Transverse colon (tissue), 4 donors: Measurements from ENCODE around the gene PRPF19. TPM values are rescaled to one million over a fixed set of nuclear protein-coding genes. Genes with fewer than 3 reads are reported as not detected.

Experiments
- DNase-seq: peaks from one replicate; pipeline ENCODE4 v3.0.0-alpha.2; 2019
- H3K27ac ChIP-seq, 4 donors: fragments of 200-600 bp; sonication (generic); 2 replicates each; pipeline ENCODE4 v1.5.1; 2016 to 2018; ENCODE audit warnings: inconsistent platforms in 4 of 4
- H3K27me3 ChIP-seq: fragments of 200-600 bp; sonication (generic); 2 replicates; pipeline ENCODE4 v1.5.1; 2017; ENCODE audit warnings: inconsistent platforms
- H3K36me3 ChIP-seq, 4 donors: fragments of 200-600 bp; sonication (generic); 2 replicates each; pipeline ENCODE4 v1.5.1; 2017 to 2019; ENCODE audit warnings: inconsistent platforms in 4 of 4
- H3K4me1 ChIP-seq, 4 donors: fragments of 200-600 bp; sonication (generic); 2 replicates each; pipeline ENCODE4 v1.5.1; 2017 to 2020; ENCODE audit warnings: inconsistent platforms in 4 of 4
- H3K4me3 ChIP-seq, 4 donors: fragments of 200-600 bp; sonication (generic); 1 replicate in 1 of 4; 2 replicates in 3 of 4; pipeline versions ENCODE4 v1.5.1 to v1.6.1; 2017 to 2019; ENCODE audit warnings: inconsistent platforms in 4 of 4
- H3K9me3 ChIP-seq, 2 donors: fragments of 200-600 bp; sonication (generic); 2 replicates each; pipeline ENCODE4 v1.5.1; 2017 to 2019; ENCODE audit warnings: inconsistent platforms in 2 of 2
- EP300 ChIP-seq: sonication (generic); formaldehyde crosslinking; IDR thresholded peaks from one replicate; pipeline ENCODE4 v1.6.1; 2017; ENCODE audit warnings: antibody characterized with exemption, low read depth
- POLR2A ChIP-seq: fragments of 450-650 bp; IDR thresholded peaks from one replicate; pipeline ENCODE4 v1.6.1; 2016; ENCODE audit warnings: antibody characterized with exemption, mild to moderate bottlenecking, moderate library complexity
- POLR2AphosphoS5 ChIP-seq, 3 donors: sonication (generic); formaldehyde crosslinking; IDR thresholded peaks; one replicate each; pipeline ENCODE4 v1.6.1; 2016; ENCODE audit warnings: antibody characterized with exemption in 3 of 3
- WGBS, 2 donors: methylation state at CpG; one replicate each; pipeline ENCODE4 v1.1.5; 2018; ENCODE audit warnings: low coverage in 1 of 2; 5-methylcytosine and 5-hydroxymethylcytosine counted together
- in situ Hi-C, 4 donors: fragments of 200-750 bp; cut with MboI; loops; one replicate each; pipeline versions ENCODE4 v1.15.0 to v1.15.1; 2017; ENCODE audit warnings: low sequenced_read_pairs in 3 of 4, low pct_ligation_motif_present in 1 of 4, low pct_unique_long_range_greater_than_20kb in 1 of 4
- intact Hi-C: fragments of 100-400 bp; cut with DNase I; formaldehyde crosslinking; loops from one replicate; pipeline ENCODE4 v1.15.1; 2023; ENCODE audit warnings: low total_unique reads
- total RNA-seq, 4 donors: library from RNA; depleted of rRNA; stranded (reverse); fragments of >200 nt; gene quantifications; one replicate each; pipeline ENCODE4 v1.1.0, GENCODE V29; 2016
- TF ChIP-seq, protein P1 (sequence below), 5 experiments: fragments of 200-600 bp in 3 of 5; fragments of 450-650 bp in 2 of 5; sonication (generic) in 3 of 5; IDR thresholded peaks; 1 replicate in 2 of 5; 2 replicates in 3 of 5; pipeline ENCODE4 v1.5.1; 2016 to 2017; ENCODE audit warnings: antibody characterized with exemption in 5 of 5, inconsistent platforms in 3 of 5, mild to moderate bottlenecking in 2 of 5, moderate library complexity in 1 of 5

The PRPF19 gene
- total RNA-seq, 4 donors from 2014 or later: 15.5 to 70.3 (median 42.8) TPM

DNA sequence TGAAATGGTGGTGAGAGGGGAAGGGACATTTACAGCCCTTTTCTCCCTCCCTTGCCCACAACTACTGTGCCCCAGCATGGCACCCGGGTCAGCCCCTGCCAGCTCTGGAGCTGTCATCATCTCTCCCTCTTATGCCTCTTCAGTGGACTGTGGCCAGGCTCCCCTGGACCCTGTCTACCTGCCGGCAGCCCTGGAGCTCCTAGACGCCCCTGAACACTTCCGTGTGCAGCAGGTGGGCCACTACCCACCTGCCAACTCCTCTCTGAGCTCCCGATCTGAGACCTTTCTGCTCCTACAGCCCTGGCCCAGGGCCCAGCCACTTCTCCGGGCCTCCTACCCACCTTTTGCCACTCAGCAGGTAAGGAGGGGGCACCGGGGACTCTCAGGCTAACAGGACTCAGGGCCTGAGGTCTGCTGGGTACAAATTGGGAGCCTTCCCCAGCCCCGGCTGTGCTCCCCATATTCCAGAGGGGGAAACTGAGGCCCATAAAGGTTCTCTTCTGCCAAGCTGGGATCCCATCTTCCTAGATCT, 20.7 kb upstream of the PRPF19 start:
- Histone ChIP-seq H3K4me1 (peaks cover 14 to 19% (median 18%) of the 10 kb centered on the region in 4 donors), H3K27me3 (peaks cover 26% of the 10 kb centered on the region), H3K4me3 (no peak overlapping the region), H3K9me3 (no peaks in the 10 kb centered on the region), H3K27ac (no peak overlapping the region), H3K36me3 (peaks cover 0 to 5% (median 1%) of the 10 kb centered on the region in 4 donors)
- WGBS, 2 donors: 91% methylated on average over 8 of the region's 8 CpGs; no CpG with 5 or more reads in 1 of the 2 donors
- in situ Hi-C loops: no loop called here
- TF ChIP-seq POLR2A (no peak), EP300 (no peak), POLR2AphosphoS5 (IDR thresholded peaks at IDR 0.05) (no peak)
- TF ChIP-seq, protein P1, sequence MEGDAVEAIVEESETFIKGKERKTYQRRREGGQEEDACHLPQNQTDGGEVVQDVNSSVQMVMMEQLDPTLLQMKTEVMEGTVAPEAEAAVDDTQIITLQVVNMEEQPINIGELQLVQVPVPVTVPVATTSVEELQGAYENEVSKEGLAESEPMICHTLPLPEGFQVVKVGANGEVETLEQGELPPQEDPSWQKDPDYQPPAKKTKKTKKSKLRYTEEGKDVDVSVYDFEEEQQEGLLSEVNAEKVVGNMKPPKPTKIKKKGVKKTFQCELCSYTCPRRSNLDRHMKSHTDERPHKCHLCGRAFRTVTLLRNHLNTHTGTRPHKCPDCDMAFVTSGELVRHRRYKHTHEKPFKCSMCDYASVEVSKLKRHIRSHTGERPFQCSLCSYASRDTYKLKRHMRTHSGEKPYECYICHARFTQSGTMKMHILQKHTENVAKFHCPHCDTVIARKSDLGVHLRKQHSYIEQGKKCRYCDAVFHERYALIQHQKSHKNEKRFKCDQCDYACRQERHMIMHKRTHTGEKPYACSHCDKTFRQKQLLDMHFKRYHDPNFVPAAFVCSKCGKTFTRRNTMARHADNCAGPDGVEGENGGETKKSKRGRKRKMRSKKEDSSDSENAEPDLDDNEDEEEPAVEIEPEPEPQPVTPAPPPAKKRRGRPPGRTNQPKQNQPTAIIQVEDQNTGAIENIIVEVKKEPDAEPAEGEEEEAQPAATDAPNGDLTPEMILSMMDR (IDR thresholded peaks at IDR 0.05): no peak
- DNase-seq: no peak
- intact Hi-C loops: no loop called here

DNA sequence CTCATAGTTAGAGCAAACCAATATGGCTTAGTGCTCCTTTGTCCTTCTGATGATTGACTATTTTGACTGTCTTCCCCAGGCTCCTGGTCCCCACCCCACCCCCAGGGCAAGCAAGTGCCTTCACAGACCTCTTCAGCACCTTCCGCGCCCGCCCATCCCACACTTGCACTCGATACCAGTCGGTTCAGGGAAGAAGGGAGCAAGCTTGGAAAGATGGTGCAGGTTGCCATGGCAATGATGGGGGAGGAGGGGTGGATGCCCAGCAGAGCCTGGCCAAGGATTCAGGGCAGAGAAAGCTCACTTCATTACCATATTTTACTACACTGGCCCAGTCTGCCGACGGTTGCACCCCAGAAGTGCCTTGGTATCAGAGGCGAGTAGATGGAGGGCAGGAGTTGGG, 20.1 kb upstream of the PRPF19 start:
- Histone ChIP-seq H3K4me1 (peaks cover 14 to 19% (median 18%) of the 10 kb centered on the region in 4 donors), H3K27ac (no peak overlapping the region), H3K27me3 (peaks cover 26% of the 10 kb centered on the region), H3K36me3 (peaks cover 0 to 10% (median 5%) of the 10 kb centered on the region in 4 donors), H3K4me3 (no peak overlapping the region), H3K9me3 (no peaks in the 10 kb centered on the region)
- intact Hi-C loops: no loop called here
- in situ Hi-C loops: no loop called here
- 90 to 96% methylated on average over 2 to 8 of the region's 8 CpGs for WGBS, 2 donors
- no peak for DNase-seq
- TF ChIP-seq, protein P1 (IDR thresholded peaks at IDR 0.05): no peak
- TF ChIP-seq EP300 (no peak), POLR2AphosphoS5 (IDR thresholded peaks at IDR 0.05) (no peak), POLR2A (no peak)

DNA sequence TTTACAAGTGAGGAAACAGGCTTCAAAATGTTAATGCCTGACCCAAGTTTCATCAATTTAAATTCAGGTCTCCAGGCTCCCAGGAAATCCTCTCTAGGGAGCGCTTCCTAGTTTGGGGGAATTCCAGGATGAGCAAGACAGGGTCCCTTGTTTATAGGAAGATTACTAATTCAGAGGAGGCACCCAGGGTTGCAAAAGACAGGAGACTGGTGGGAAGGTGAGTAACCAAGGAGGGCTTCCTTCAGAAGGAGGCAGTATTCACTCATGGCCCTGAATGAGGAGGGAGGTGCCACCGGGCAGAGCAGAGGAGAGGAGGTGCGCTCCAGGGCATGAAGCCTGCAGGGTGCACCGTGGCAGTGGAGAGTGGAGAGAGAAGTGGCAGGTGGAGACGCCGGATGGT, 19.5 kb upstream of the PRPF19 start:
- peaks cover 26% of the 10 kb centered on the region for H3K27me3 ChIP-seq
- DNase-seq: no peak
- in situ Hi-C loops: no loop called here
- TF ChIP-seq POLR2AphosphoS5 (IDR thresholded peaks at IDR 0.05) (no peak), POLR2A (no peak), EP300 (no peak)
- TF ChIP-seq, protein P1 (IDR thresholded peaks at IDR 0.05): no peak
- no peak overlapping the region for H3K27ac ChIP-seq
- H3K4me1 ChIP-seq: peaks cover 14 to 19% (median 18%) of the 10 kb centered on the region in 4 donors
- H3K36me3 ChIP-seq: peaks cover 0 to 17% (median 8%) of the 10 kb centered on the region in 4 donors
- WGBS, 2 donors: 77 to 80% methylated on average over 1 to 6 of the region's 6 CpGs
- H3K4me3 ChIP-seq: no peak overlapping the region
- intact Hi-C loops: no loop called here
- no peaks in the 10 kb centered on the region for H3K9me3 ChIP-seq

DNA sequence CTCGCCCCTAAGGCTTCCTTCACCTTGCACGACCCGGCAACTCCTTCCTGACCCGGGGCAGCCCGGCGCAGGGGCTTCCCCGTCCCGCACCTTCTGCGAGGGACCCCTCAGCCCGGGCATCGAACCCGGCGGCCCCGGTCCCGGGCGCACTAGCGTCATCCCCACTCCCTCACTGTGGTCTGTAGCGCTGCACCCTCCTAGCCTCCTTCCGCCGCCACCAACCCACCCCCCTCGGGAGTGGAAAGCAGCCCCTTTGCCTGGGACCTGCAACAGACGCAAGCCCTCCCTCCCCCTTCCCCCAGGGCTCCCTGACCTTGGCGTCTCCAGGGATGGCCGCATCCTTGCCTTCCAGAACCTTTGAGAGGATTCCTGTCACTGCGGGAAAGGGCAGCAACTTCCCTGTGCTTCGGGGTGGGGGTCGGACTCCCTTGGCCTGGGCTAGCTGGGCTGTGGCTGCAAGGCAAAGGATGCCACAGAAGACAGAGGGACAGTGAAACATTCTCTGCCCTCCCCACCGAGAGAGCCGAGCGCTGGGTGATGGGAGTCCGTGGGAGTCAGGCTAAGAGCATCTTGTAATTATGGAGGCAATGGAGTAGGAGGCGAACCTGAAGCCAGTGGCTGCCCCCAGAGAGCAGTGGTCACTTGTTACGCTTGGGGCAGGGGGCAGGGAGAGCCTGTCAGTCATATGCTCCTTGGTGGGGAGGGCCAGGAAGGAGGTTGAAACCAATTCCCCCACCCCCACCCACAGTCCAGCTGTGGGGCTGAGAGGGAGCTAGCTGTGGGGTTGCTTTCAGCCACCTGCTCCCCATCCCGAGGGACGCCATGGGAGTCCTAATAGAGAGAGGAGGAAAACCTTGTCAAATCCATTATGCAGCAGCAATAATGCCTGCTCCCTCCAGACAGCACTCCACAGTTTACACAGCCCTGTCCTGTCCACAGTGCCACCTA, 18.8 kb upstream of the PRPF19 start:
- TF ChIP-seq, protein P1 (IDR thresholded peaks at IDR 0.05): no peak
- TF ChIP-seq EP300: no peak
- TF ChIP-seq POLR2A: no peak
- peaks cover 14 to 19% (median 18%) of the 10 kb centered on the region in 4 donors for H3K4me1 ChIP-seq
- H3K9me3 ChIP-seq: no peaks in the 10 kb centered on the region
- DNase-seq: no peak
- H3K36me3 ChIP-seq: peaks cover 0 to 24% (median 11%) of the 10 kb centered on the region in 4 donors
- WGBS, 2 donors: 3 to 7% methylated on average over 5 to 27 of the region's 35 CpGs
- peaks cover 26% of the 10 kb centered on the region for H3K27me3 ChIP-seq
- H3K27ac ChIP-seq: no peak overlapping the region
- in situ Hi-C loops (no loop called here), intact Hi-C loops (no loop called here)
- H3K4me3 ChIP-seq: peak overlapping the region; percentile 43 to 68 (median 55)
